Measurements from ENCODE around the gene PCYOX1L. TPM values are rescaled to one million over a fixed set of nuclear protein-coding genes. Genes with fewer than 3 reads are reported as not detected.

Gene PCYOX1L
- 10 to 100 TPM; 17.2 to 18.2 TPM for total RNA-seq

- peak; percentile 96 for DNase-seq
- Mint-ChIP-seq H3K27ac (peak within 1 kb of the TSS; percentile 85), H3K27me3 (no peaks in the 10 kb centered on the region), H3K4me1 (peaks cover 58% of the 10 kb centered on the region), H3K9me3 (no peaks in the 10 kb centered on the region), H3K4me3 (peak within 1 kb of the TSS; percentile 87), H3K36me3 (peaks cover 42% of the 10 kb centered on the region)
These were observed at the start of gene PCYOX1L for GRCh38 chr5:149357370-149358293. TSS of gene PCYOX1L (plus strand) at chr5:149358046. CDS start at chr5:149358069, 23 bp downstream.

- Mint-ChIP-seq H3K4me3 (no peak overlapping the region), H3K9me3 (no peaks in the 10 kb centered on the region), H3K4me1 (peaks cover 4% of the 10 kb centered on the region), H3K36me3 (no peaks in the 10 kb centered on the region), H3K27me3 (no peaks in the 10 kb centered on the region), H3K27ac (no peak overlapping the region)
- no peak for DNase-seq
These were observed 48.5 kb upstream of the PCYOX1L start for GRCh38 chr5:149309354-149309753.

GRCh38 chr5:149310488-149310887 is 47.4 kb upstream of the PCYOX1L start:
- no peaks in the 10 kb centered on the region for H3K36me3 Mint-ChIP-seq
- no peak overlapping the region for H3K4me3 Mint-ChIP-seq
- no peak for DNase-seq
- H3K27me3 Mint-ChIP-seq = no peaks in the 10 kb centered on the region
- H3K9me3 Mint-ChIP-seq = no peaks in the 10 kb centered on the region
- peaks cover 4% of the 10 kb centered on the region for H3K4me1 Mint-ChIP-seq
- H3K27ac Mint-ChIP-seq = no peak overlapping the region

- Mint-ChIP-seq H3K27me3 (no peaks in the 10 kb centered on the region), H3K36me3 (no peaks in the 10 kb centered on the region), H3K27ac (no peak overlapping the region), H3K9me3 (no peaks in the 10 kb centered on the region), H3K4me3 (no peak overlapping the region), H3K4me1 (peaks cover 4% of the 10 kb centered on the region)
- no peak for DNase-seq
These were observed 46.7 kb upstream of the PCYOX1L start for GRCh38 chr5:149310947-149311658.

- no peak overlapping the region for H3K27ac Mint-ChIP-seq
- H3K36me3 Mint-ChIP-seq = no peaks in the 10 kb centered on the region
- no peak for DNase-seq
- H3K9me3 Mint-ChIP-seq = no peaks in the 10 kb centered on the region
- H3K4me3 Mint-ChIP-seq = no peak overlapping the region
- no peaks in the 10 kb centered on the region for H3K27me3 Mint-ChIP-seq
- peaks cover 4% of the 10 kb centered on the region for H3K4me1 Mint-ChIP-seq
These were observed 44.5 kb upstream of the PCYOX1L start for GRCh38 chr5:149313151-149313841.

GRCh38 chr5:149314571-149315111 is 43.2 kb upstream of the PCYOX1L start:
- peaks cover 4% of the 10 kb centered on the region for H3K4me1 Mint-ChIP-seq
- no peak for DNase-seq
- no peaks in the 10 kb centered on the region for H3K9me3 Mint-ChIP-seq

GRCh38 chr5:149315753-149316152 is 42.1 kb upstream of the PCYOX1L start:
- no peaks in the 10 kb centered on the region for H3K27me3 Mint-ChIP-seq
- H3K4me1 Mint-ChIP-seq = peaks cover 4% of the 10 kb centered on the region
- H3K27ac Mint-ChIP-seq = no peak overlapping the region
- H3K4me3 Mint-ChIP-seq = no peak overlapping the region
- no peaks in the 10 kb centered on the region for H3K9me3 Mint-ChIP-seq
- DNase-seq = no peak
- no peaks in the 10 kb centered on the region for H3K36me3 Mint-ChIP-seq

More at GRCh38 chr5:149314571-149315111, 43.2 kb upstream of the PCYOX1L start:
- no peaks in the 10 kb centered on the region for H3K27me3 Mint-ChIP-seq
- no peaks in the 10 kb centered on the region for H3K36me3 Mint-ChIP-seq
- no peak overlapping the region for H3K4me3 Mint-ChIP-seq
- H3K27ac Mint-ChIP-seq = no peak overlapping the region

- Mint-ChIP-seq H3K4me1 (no peaks in the 10 kb centered on the region), H3K4me3 (no peak overlapping the region), H3K27ac (no peak overlapping the region), H3K27me3 (no peaks in the 10 kb centered on the region), H3K9me3 (no peaks in the 10 kb centered on the region), H3K36me3 (no peaks in the 10 kb centered on the region)
- no peak for DNase-seq
These were observed 40.4 kb upstream of the PCYOX1L start for GRCh38 chr5:149317281-149318048.

- H3K36me3 Mint-ChIP-seq = no peaks in the 10 kb centered on the region
- H3K4me3 Mint-ChIP-seq = no peak overlapping the region
- no peaks in the 10 kb centered on the region for H3K27me3 Mint-ChIP-seq
- no peak overlapping the region for H3K27ac Mint-ChIP-seq
- no peaks in the 10 kb centered on the region for H3K9me3 Mint-ChIP-seq
- H3K4me1 Mint-ChIP-seq = no peaks in the 10 kb centered on the region
- no peak for DNase-seq
These were observed 38.7 kb upstream of the PCYOX1L start for GRCh38 chr5:149319174-149319573.

- Mint-ChIP-seq H3K4me3 (no peak overlapping the region), H3K27me3 (no peaks in the 10 kb centered on the region), H3K36me3 (no peaks in the 10 kb centered on the region), H3K4me1 (no peaks in the 10 kb centered on the region), H3K9me3 (no peaks in the 10 kb centered on the region), H3K27ac (no peak overlapping the region)
- no peak for DNase-seq
These were observed 37.0 kb upstream of the PCYOX1L start for GRCh38 chr5:149320791-149321330.

GRCh38 chr5:149322518-149322917 is 35.3 kb upstream of the PCYOX1L start:
- H3K4me3 Mint-ChIP-seq = no peak overlapping the region
- DNase-seq = no peak
- H3K36me3 Mint-ChIP-seq = no peaks in the 10 kb centered on the region
- H3K27me3 Mint-ChIP-seq = no peaks in the 10 kb centered on the region
- no peaks in the 10 kb centered on the region for H3K9me3 Mint-ChIP-seq
- no peak overlapping the region for H3K27ac Mint-ChIP-seq
- no peaks in the 10 kb centered on the region for H3K4me1 Mint-ChIP-seq

GRCh38 chr5:149323210-149323609 is 34.6 kb upstream of the PCYOX1L start:
- no peaks in the 10 kb centered on the region for H3K4me1 Mint-ChIP-seq
- H3K9me3 Mint-ChIP-seq = no peaks in the 10 kb centered on the region
- H3K27me3 Mint-ChIP-seq = no peaks in the 10 kb centered on the region
- DNase-seq = no peak
- H3K4me3 Mint-ChIP-seq = no peak overlapping the region
- H3K36me3 Mint-ChIP-seq = no peaks in the 10 kb centered on the region
- H3K27ac Mint-ChIP-seq = no peak overlapping the region

- no peaks in the 10 kb centered on the region for H3K4me1 Mint-ChIP-seq
- H3K27me3 Mint-ChIP-seq = no peaks in the 10 kb centered on the region
- no peak for DNase-seq
These were observed 34.1 kb upstream of the PCYOX1L start for GRCh38 chr5:149323621-149324205.

GRCh38 chr5:149324641-149325040 is 33.2 kb upstream of the PCYOX1L start:
- no peaks in the 10 kb centered on the region for H3K9me3 Mint-ChIP-seq
- H3K4me1 Mint-ChIP-seq = no peaks in the 10 kb centered on the region
- H3K27ac Mint-ChIP-seq = no peak overlapping the region
- H3K27me3 Mint-ChIP-seq = no peaks in the 10 kb centered on the region
- no peak overlapping the region for H3K4me3 Mint-ChIP-seq
- no peak for DNase-seq
- H3K36me3 Mint-ChIP-seq = no peaks in the 10 kb centered on the region

More at GRCh38 chr5:149323621-149324205, 34.1 kb upstream of the PCYOX1L start:
- Mint-ChIP-seq H3K36me3 (no peaks in the 10 kb centered on the region), H3K9me3 (no peaks in the 10 kb centered on the region), H3K27ac (no peak overlapping the region), H3K4me3 (no peak overlapping the region)

Measured in activated naive CD8-positive, alpha-beta T cell treated with anti-CD3 and anti-CD28 coated beads for 36 hours (primary cell).